GM19193 (cell line): ENCODE measurements around the gene KCNQ1OT1.

Experiments used
- POLR2A ChIP-seq: IDR thresholded peaks from 4 replicates; pipeline ENCODE4 v1.6.1; 2011; ENCODE audit not compliant: insufficient read depth, insufficient read length; ENCODE audit errors: extremely low read depth

KCNQ1OT1 gene

GRCh38 chr11:2677127-2677526 is 22.7 kb downstream of the KCNQ1OT1 start:
- no peak for TF ChIP-seq POLR2A

- no peak for TF ChIP-seq POLR2A
Measured at GRCh38 chr11:2675540-2675939, 24.3 kb downstream of the KCNQ1OT1 start.

GRCh38 chr11:2674658-2675131 is 25.1 kb downstream of the KCNQ1OT1 start:
- TF ChIP-seq POLR2A, result no peak

GRCh38 chr11:2673871-2674471 is 25.8 kb downstream of the KCNQ1OT1 start:
- TF ChIP-seq POLR2A, result no peak

GRCh38 chr11:2673250-2673610 is 26.6 kb downstream of the KCNQ1OT1 start:
- no peak for TF ChIP-seq POLR2A

GRCh38 chr11:2672553-2673249 is 27.1 kb downstream of the KCNQ1OT1 start:
- TF ChIP-seq POLR2A, result no peak

GRCh38 chr11:2671748-2672147 is 28.0 kb downstream of the KCNQ1OT1 start:
- TF ChIP-seq POLR2A, result no peak

- no peak for TF ChIP-seq POLR2A
Measured at GRCh38 chr11:2670541-2671100, 29.2 kb downstream of the KCNQ1OT1 start.

- TF ChIP-seq POLR2A, result no peak
Measured at GRCh38 chr11:2669634-2670469, 29.9 kb downstream of the KCNQ1OT1 start.

- no peak for TF ChIP-seq POLR2A
Measured at GRCh38 chr11:2668876-2669275, 30.9 kb downstream of the KCNQ1OT1 start.

- no peak for TF ChIP-seq POLR2A
Measured at GRCh38 chr11:2667940-2668339, 31.9 kb downstream of the KCNQ1OT1 start.

GRCh38 chr11:2666828-2667570 is 32.8 kb downstream of the KCNQ1OT1 start:
- TF ChIP-seq POLR2A, result no peak

- no peak for TF ChIP-seq POLR2A
Measured at GRCh38 chr11:2666401-2666741, 33.4 kb downstream of the KCNQ1OT1 start.

GRCh38 chr11:2665526-2666400 is 34.0 kb downstream of the KCNQ1OT1 start:
- no peak for TF ChIP-seq POLR2A
